Measurements from ENCODE around the gene VSTM5. TPM values are rescaled to one million over a fixed set of nuclear protein-coding genes. Genes with fewer than 3 reads are reported as not detected.
"Not testable (repeated sequence)": the region's sequence is repeated elsewhere in the genome, so short reads cannot be mapped to it uniquely, and the experiment has no call there.

VSTM5 gene
- total RNA-seq, 1 experiment from 2014 or later, result not detected

DNA sequence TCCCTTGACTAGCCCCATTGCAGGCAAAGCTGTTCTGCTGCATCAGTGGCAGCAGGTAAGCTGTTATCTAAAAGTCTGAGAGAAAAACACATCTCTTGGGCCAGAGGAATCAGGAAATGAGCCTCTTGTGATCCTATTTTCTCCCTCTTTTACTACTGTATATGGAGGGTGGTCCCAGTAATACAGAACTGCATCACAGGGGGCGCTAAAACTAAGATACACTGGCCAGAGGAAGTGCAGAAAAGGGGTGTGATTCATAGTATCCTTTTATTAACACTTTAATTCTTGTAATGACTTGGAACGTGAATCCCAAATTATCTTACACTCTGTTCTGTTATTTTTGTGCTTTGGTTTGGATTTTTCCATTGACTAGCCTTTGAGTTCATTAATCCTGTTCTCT is 75.1 kb downstream of the VSTM5 start:
- Histone ChIP-seq H4K5ac (ENCODE audit: insufficient read length, low read depth, low read length) (no peak overlapping the region), H3K27me3 (ENCODE audit: insufficient read depth, low read length) (no peaks in the 10 kb centered on the region; the same call in 1 of the 2 replicates), H3K18ac (ENCODE audit: insufficient read length, low read depth, low read length) (no peak overlapping the region), H3K4me1 (ENCODE audit: insufficient read depth, low read length) (no peaks in the 10 kb centered on the region), H2BK5ac (ENCODE audit: insufficient read length, low read length) (no peak overlapping the region), H4K91ac (ENCODE audit: insufficient read length, low read depth, low read length) (no peak overlapping the region), H3K4me2 (ENCODE audit: insufficient read depth, insufficient read length, low read length) (no peak overlapping the region), H3K79me2 (ENCODE audit: insufficient read depth, low read length) (no peaks in the 10 kb centered on the region), H2AFZ (ENCODE audit: low read length) (no peak overlapping the region), H2BK20ac (ENCODE audit: low read depth, low read length, poor library complexity, severe bottlenecking) (no peak overlapping the region), H2BK15ac (ENCODE audit: low read depth, low read length) (no peak overlapping the region), H2BK120ac (ENCODE audit: low read depth, low read length, poor library complexity, severe bottlenecking) (no peak overlapping the region), H3K9me3 (ENCODE audit: control insufficient read depth, low read depth, low read length) (no peaks in the 10 kb centered on the region), H3K4ac (ENCODE audit: low read depth, low read length) (no peak overlapping the region), H3K79me1 (ENCODE audit: insufficient read depth, low read depth, low read length, poor library complexity, severe bottlenecking) (no peaks in the 10 kb centered on the region), H3K9ac (ENCODE audit: extremely low read depth, insufficient read length, low read length) (no peak overlapping the region), H2BK12ac (ENCODE audit: insufficient read length, low read depth, low read length) (no peak overlapping the region), H3K23me2 (ENCODE audit: insufficient read length, low read depth, low read length, poor library complexity, severe bottlenecking) (no peaks in the 10 kb centered on the region), H4K8ac (replicated peaks; ENCODE audit: insufficient read length, low read depth, low read length) (no peak overlapping the region), H3K56ac (ENCODE audit: insufficient read length, low read depth, low read length) (no peak overlapping the region), H3T11ph (ENCODE audit: low read length) (no peak overlapping the region), H3K27ac (ENCODE audit: insufficient read length, low read depth, low read length) (no peak overlapping the region), H2AK5ac (ENCODE audit: insufficient read length, low read length) (no peak overlapping the region), H4K20me1 (ENCODE audit: control insufficient read depth, insufficient read depth, insufficient read length) (no peaks in the 10 kb centered on the region), H3K14ac (ENCODE audit: insufficient read depth, low read length) (no peak overlapping the region), H3K23ac (ENCODE audit: insufficient read length, low read depth, low read length) (no peak overlapping the region)
- H3K4me3 Mint-ChIP-seq, result no peak overlapping the region; a peak in 1 of 5 replicates
- TF ChIP-seq, protein P1, sequence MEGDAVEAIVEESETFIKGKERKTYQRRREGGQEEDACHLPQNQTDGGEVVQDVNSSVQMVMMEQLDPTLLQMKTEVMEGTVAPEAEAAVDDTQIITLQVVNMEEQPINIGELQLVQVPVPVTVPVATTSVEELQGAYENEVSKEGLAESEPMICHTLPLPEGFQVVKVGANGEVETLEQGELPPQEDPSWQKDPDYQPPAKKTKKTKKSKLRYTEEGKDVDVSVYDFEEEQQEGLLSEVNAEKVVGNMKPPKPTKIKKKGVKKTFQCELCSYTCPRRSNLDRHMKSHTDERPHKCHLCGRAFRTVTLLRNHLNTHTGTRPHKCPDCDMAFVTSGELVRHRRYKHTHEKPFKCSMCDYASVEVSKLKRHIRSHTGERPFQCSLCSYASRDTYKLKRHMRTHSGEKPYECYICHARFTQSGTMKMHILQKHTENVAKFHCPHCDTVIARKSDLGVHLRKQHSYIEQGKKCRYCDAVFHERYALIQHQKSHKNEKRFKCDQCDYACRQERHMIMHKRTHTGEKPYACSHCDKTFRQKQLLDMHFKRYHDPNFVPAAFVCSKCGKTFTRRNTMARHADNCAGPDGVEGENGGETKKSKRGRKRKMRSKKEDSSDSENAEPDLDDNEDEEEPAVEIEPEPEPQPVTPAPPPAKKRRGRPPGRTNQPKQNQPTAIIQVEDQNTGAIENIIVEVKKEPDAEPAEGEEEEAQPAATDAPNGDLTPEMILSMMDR (conservative IDR thresholded peaks at IDR 0.05), result peak; percentile 72
- no peaks in the 10 kb centered on the region for H3K27me3 Mint-ChIP-seq (ENCODE audit: low read depth)
- DNase-seq, result peak; percentile 43
- H3K4me1 Mint-ChIP-seq, result peaks cover 0 to 6% of the 10 kb centered on the region in 2 experiments; a peak in 3 of 4 replicates
- WGBS (ENCODE audit: extremely low coverage, insufficient read length, low lambda C conversion rate), result no CpG with 5 or more reads among the region's 2 CpGs
- H3K9me3 Mint-ChIP-seq, result peaks cover 0 to 2% of the 10 kb centered on the region in 2 experiments; a peak in 1 of 5 replicates
- peaks cover 4 to 7% (median 6%) of the 10 kb centered on the region in 3 experiments; a peak in 4 of 7 replicates for H3K36me3 Mint-ChIP-seq (ENCODE audit: insufficient read depth in 1 of 3, low read depth in 3 of 3)
- no peak overlapping the region; a peak in 1 of 7 replicates for H3K27ac Mint-ChIP-seq

DNA sequence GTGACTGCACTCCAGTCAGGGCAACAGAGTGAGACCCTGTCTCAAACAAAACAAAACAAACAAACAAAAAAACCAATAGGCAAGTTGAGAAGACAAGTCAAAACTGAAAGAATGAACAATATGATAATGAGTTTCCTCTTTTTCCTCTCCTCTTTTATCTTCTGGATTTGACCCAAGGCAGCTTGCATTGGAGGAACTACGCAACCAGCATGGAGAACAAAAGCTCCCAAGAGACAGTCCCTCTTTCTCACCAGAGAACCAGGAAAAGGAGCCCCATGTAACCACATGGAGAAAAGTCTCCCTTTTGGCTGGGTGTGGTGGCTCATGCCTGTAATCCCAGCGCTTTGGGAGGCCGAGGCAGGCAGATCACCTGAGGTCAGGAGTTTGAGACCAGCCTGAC is 75.9 kb downstream of the VSTM5 start:
- not testable (repeated sequence) for H3K9ac ChIP-seq (ENCODE audit: extremely low read depth, insufficient read length, low read length)
- WGBS (ENCODE audit: extremely low coverage, insufficient read length, low lambda C conversion rate), result no CpG with 5 or more reads among the region's 3 CpGs

More for the DNA sequence above, 75.9 kb downstream of the VSTM5 start:
- not testable (repeated sequence) for H3T11ph ChIP-seq (ENCODE audit: low read length); H4K8ac ChIP-seq (replicated peaks; ENCODE audit: insufficient read length, low read depth, low read length); DNase-seq; H3K18ac ChIP-seq (ENCODE audit: insufficient read length, low read depth, low read length); H2AFZ ChIP-seq (ENCODE audit: low read length); H2BK12ac ChIP-seq (ENCODE audit: insufficient read length, low read depth, low read length); H3K79me1 ChIP-seq (ENCODE audit: insufficient read depth, low read depth, low read length, poor library complexity, severe bottlenecking); H3K23me2 ChIP-seq (ENCODE audit: insufficient read length, low read depth, low read length, poor library complexity, severe bottlenecking); H3K27ac Mint-ChIP-seq; H3K14ac ChIP-seq (ENCODE audit: insufficient read depth, low read length); H4K91ac ChIP-seq (ENCODE audit: insufficient read length, low read depth, low read length); H2AK5ac ChIP-seq (ENCODE audit: insufficient read length, low read length); H4K20me1 ChIP-seq (ENCODE audit: control insufficient read depth, insufficient read depth, insufficient read length); H3K9me3 ChIP-seq (ENCODE audit: control insufficient read depth, low read depth, low read length); H3K27me3 ChIP-seq (ENCODE audit: insufficient read depth, low read length); H3K4me1 ChIP-seq (ENCODE audit: insufficient read depth, low read length); H3K4me3 Mint-ChIP-seq; H3K4me1 Mint-ChIP-seq; H3K56ac ChIP-seq (ENCODE audit: insufficient read length, low read depth, low read length); H2BK5ac ChIP-seq (ENCODE audit: insufficient read length, low read length); H4K5ac ChIP-seq (ENCODE audit: insufficient read length, low read depth, low read length); H3K27ac ChIP-seq (ENCODE audit: insufficient read length, low read depth, low read length); H3K4ac ChIP-seq (ENCODE audit: low read depth, low read length); H3K9me3 Mint-ChIP-seq; H3K36me3 Mint-ChIP-seq (ENCODE audit: insufficient read depth in 1 of 3, low read depth in 3 of 3); H2BK20ac ChIP-seq (ENCODE audit: low read depth, low read length, poor library complexity, severe bottlenecking); H3K79me2 ChIP-seq (ENCODE audit: insufficient read depth, low read length); H2BK15ac ChIP-seq (ENCODE audit: low read depth, low read length); H3K4me2 ChIP-seq (ENCODE audit: insufficient read depth, insufficient read length, low read length); H3K27me3 Mint-ChIP-seq (ENCODE audit: low read depth); H3K23ac ChIP-seq (ENCODE audit: insufficient read length, low read depth, low read length); H2BK120ac ChIP-seq (ENCODE audit: low read depth, low read length, poor library complexity, severe bottlenecking)
